Activated CD8-positive, alpha-beta T cell treated with anti-CD3 and anti-CD28 coated beads, Interleukin-2, amount 10 ng/mL, durations not matched to agents 7 days and 5 days (primary cell): ENCODE measurements around the gene RNU1-1. TPM values are rescaled to one million over a fixed set of nuclear protein-coding genes. Genes with fewer than 3 reads are reported as not detected.

Experiments
- ATAC-seq: fragments of 150-1000 bp; cut with Tn5 transposase; one replicate; pipeline ENCODE4 v1.10.0; 2021; ENCODE audit warnings: moderate library complexity
- CTCF ChIA-PET: fragments of 350-600 bp; sonication (Branson Sonifier 250); formaldehyde crosslinking; loops from one replicate; lab custom pipeline; 2021; ENCODE audit warnings: antibody characterized with exemption; lab: Charles Lee
- POLR2A ChIA-PET: fragments of 350-600 bp; sonication (Branson Sonifier 250); formaldehyde crosslinking; loops from one replicate; lab custom pipeline; 2021; ENCODE audit warnings: antibody characterized with exemption; lab: Charles Lee
- DNase-seq: peaks from one replicate; pipeline ENCODE4 v3.0.0-alpha.2; 2020
- H3K27ac Mint-ChIP-seq: one replicate; pipeline ENCODE4 v1.8.0; 2021; ENCODE audit warnings: mild to moderate bottlenecking, mixed read lengths
- H3K27me3 Mint-ChIP-seq: one replicate; pipeline ENCODE4 v1.8.0; 2021; ENCODE audit warnings: low read depth, mixed read lengths
- H3K36me3 Mint-ChIP-seq: one replicate; pipeline ENCODE4 v1.8.0; 2021; ENCODE audit warnings: low read depth, mixed read lengths
- H3K4me1 Mint-ChIP-seq: one replicate; pipeline ENCODE4 v1.8.0; 2021; ENCODE audit warnings: low read depth, mixed read lengths
- H3K4me3 Mint-ChIP-seq: one replicate; pipeline ENCODE4 v1.8.0; 2021; ENCODE audit warnings: mild to moderate bottlenecking, mixed read lengths
- H3K9me3 Mint-ChIP-seq: one replicate; pipeline ENCODE4 v1.8.0; 2022; ENCODE audit warnings: mixed read lengths; ENCODE audit not compliant: insufficient read depth
- total RNA-seq, 2 experiments: library from RNA; stranded (reverse); gene quantifications; one replicate each; pipeline ENCODE4 v1.2.3, GENCODE V29; 2021

RNU1-1 gene
- total RNA-seq, 2 experiments from 2014 or later = 1,730 to 2,232 TPM

GRCh38 chr1:16464917-16465625, 49.0 kb downstream of the RNU1-1 start:
- ATAC-seq = no peak
- H3K27ac Mint-ChIP-seq = no peak overlapping the region
- peaks cover 33% of the 10 kb centered on the region for H3K36me3 Mint-ChIP-seq
- no peaks in the 10 kb centered on the region for H3K4me1 Mint-ChIP-seq
- no peaks in the 10 kb centered on the region for H3K9me3 Mint-ChIP-seq
- no peak overlapping the region for H3K4me3 Mint-ChIP-seq
- CTCF ChIA-PET = no interaction called here
- H3K27me3 Mint-ChIP-seq = no peaks in the 10 kb centered on the region
- POLR2A ChIA-PET = interaction anchor here (0.6 kb wide), 1 partner anchor 24 kb away, joined by 3 read pairs; no protein-coding TSS in a partner anchor
- DNase-seq = no peak

Other genes with a start within 250 kb of the RNU1-1 start
- 10 to 100 TPM; 19.7 to 23.4 TPM for gene FBXO42, start 161.8 kb downstream of the RNU1-1 start, total RNA-seq
- 100 to 1,000 TPM; 171 to 176 TPM for gene SZRD1, start 147.0 kb downstream of the RNU1-1 start, total RNA-seq
- gene SPATA21, start 76.9 kb downstream of the RNU1-1 start, total RNA-seq = not detected
- gene NECAP2, start 73.6 kb downstream of the RNU1-1 start, total RNA-seq = 10 to 100 TPM; 93.8 to 94.3 TPM
- 1 to 10 TPM; 1.5 to 2.2 TPM for gene NBPF1, start 99.3 kb upstream of the RNU1-1 start, total RNA-seq
- gene RNU1-3, start 152.7 kb upstream of the RNU1-1 start, total RNA-seq = 1,000 to 10,000 TPM; 1,730 to 2,232 TPM
- 1,000 to 10,000 TPM; 1,730 to 2,232 TPM for gene RNU1-4, start 226.2 kb upstream of the RNU1-1 start, total RNA-seq